Stomach smooth muscle (tissue), 2 donors: ENCODE results near the gene AICDA.

Experiments used
- H3K27ac ChIP-seq: one replicate; pipeline ENCODE4 v1.7.0; 2013; ENCODE audit warnings: mild to moderate bottlenecking, low read length, inconsistent platforms
- H3K27me3 ChIP-seq, 2 donors: one replicate each; pipeline ENCODE4 v1.7.0; 2013; ENCODE audit warnings: low read length in 2 of 2; ENCODE audit not compliant: insufficient read depth in 2 of 2, control insufficient read depth in 1 of 2
- H3K36me3 ChIP-seq, 2 donors: one replicate each; pipeline ENCODE4 v1.7.0; 2013; ENCODE audit warnings: low read length in 2 of 2; ENCODE audit not compliant: control insufficient read depth in 2 of 2, insufficient read depth in 2 of 2
- H3K4me1 ChIP-seq: one replicate; pipeline ENCODE4 v1.7.0; 2013; ENCODE audit warnings: low read length; ENCODE audit not compliant: control insufficient read depth, insufficient read depth
- H3K4me3 ChIP-seq, 2 donors: one replicate each; pipeline ENCODE4 v1.7.0; 2013; ENCODE audit warnings: low read length in 2 of 2
- H3K9ac ChIP-seq, 2 donors: one replicate each; pipeline ENCODE4 v1.7.0; 2013; ENCODE audit warnings: low read length in 2 of 2, mild to moderate bottlenecking in 1 of 2
- H3K9me3 ChIP-seq, 2 donors: one replicate each; pipeline ENCODE4 v1.7.0; 2013; ENCODE audit warnings: low read length in 2 of 2; ENCODE audit not compliant: control insufficient read depth in 2 of 2
- donor health status: healthy.
- donor health status: Pancreatic carcinoma.

Gene AICDA

DNA sequence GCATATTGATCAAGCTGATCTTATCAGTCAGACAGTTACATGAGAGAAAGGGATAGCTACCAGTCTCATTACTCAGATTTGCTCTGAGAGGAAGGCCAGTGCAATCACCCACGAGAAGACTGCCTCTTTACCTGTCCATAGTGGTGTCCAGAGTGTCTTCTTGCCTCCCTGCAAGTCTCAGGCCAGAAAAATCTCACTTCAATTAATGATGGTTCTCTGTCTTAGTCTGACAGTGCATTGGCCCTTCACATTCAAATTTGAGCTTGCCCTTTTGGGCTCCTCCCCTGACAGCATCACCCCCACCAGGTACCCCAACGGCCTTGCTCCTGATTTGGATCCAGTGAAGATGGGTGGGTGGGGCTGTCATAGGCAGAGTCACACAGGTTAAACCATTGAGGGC, at the start of gene AICDA:
AICDA (minus strand) TSS at position 231 of the 400 bp plus-strand sequence; CDS start at position 139, 92 bp downstream.
- H3K9me3 ChIP-seq = no peaks in the 10 kb centered on the region
- H3K27me3 ChIP-seq = no peaks in the 10 kb centered on the region
- H3K4me1 ChIP-seq = no peaks in the 10 kb centered on the region
- H3K36me3 ChIP-seq = no peaks in the 10 kb centered on the region
- H3K4me3 ChIP-seq = no peak within 1 kb of the TSS
- H3K9ac ChIP-seq = no peak within 1 kb of the TSS
- no peak within 1 kb of the TSS for H3K27ac ChIP-seq

DNA sequence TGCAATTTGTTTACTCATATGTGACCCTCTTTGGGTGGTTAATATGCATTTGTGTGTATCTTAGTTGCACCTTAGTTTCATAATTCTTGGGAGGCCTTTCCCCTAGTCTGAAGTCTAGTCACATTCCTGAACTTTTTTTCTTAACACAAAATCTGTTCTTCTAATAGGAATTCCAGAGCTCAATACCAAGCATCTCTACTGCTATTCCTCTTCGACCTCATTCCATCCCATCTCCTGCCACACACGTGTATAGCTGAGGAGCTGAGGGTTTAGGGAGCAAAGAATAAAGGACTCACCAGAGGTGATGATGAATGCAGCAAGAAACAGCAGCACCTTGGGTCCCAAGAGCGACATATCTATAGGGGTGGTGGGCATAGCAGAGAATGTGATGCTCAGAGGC, 49.1 kb upstream of the AICDA start:
- H3K9me3 ChIP-seq = no peaks in the 10 kb centered on the region
- H3K9ac ChIP-seq = no peak overlapping the region
- H3K4me1 ChIP-seq = no peaks in the 10 kb centered on the region
- no peaks in the 10 kb centered on the region for H3K27me3 ChIP-seq
- H3K36me3 ChIP-seq = no peaks in the 10 kb centered on the region
- H3K4me3 ChIP-seq = no peak overlapping the region
- no peak overlapping the region for H3K27ac ChIP-seq

DNA sequence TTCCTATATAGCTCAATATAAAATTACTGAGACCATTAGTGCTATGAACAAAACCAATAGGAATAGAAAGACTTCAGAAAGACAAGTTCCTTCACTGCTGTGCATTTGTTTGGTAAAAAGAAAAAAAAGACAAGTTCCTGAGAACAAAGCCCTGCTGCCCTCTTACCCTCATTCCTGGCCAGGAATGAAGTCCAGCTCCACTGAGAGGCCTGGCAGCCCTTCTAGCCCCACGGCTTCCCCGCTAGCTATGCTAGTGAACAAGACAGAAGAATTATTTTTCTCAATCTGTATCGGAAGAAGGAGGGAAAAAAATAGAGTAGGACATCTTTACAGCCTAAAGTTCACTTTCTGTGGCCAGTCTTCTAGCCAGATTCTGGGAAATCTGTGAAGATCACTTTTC, 48.4 kb upstream of the AICDA start:
- H3K4me1 ChIP-seq = no peaks in the 10 kb centered on the region
- no peak overlapping the region for H3K4me3 ChIP-seq
- H3K27ac ChIP-seq = no peak overlapping the region
- H3K27me3 ChIP-seq = no peaks in the 10 kb centered on the region
- H3K9me3 ChIP-seq = no peaks in the 10 kb centered on the region
- H3K36me3 ChIP-seq = no peaks in the 10 kb centered on the region
- no peak overlapping the region for H3K9ac ChIP-seq

DNA sequence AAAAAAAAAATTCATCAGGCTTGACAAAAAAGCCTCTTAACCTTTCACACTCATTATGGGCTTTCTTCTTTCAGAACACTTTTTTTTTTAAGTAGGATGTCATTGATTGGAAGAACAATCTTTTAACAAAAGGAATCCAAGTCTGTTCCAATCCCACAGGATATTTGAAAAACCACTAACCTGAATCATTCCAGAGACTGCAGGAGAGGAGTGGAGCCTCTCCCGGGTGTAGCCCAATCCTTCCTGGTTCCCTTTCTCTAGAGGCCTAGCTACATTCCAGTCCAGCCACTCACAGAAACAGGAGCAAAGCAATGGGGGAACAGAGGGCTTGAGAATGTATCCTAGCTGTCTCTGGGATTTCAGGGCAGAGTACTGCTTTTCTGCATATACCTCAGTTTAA, 45.7 kb upstream of the AICDA start:
- H3K36me3 ChIP-seq = no peaks in the 10 kb centered on the region
- H3K27ac ChIP-seq = no peak overlapping the region

DNA sequence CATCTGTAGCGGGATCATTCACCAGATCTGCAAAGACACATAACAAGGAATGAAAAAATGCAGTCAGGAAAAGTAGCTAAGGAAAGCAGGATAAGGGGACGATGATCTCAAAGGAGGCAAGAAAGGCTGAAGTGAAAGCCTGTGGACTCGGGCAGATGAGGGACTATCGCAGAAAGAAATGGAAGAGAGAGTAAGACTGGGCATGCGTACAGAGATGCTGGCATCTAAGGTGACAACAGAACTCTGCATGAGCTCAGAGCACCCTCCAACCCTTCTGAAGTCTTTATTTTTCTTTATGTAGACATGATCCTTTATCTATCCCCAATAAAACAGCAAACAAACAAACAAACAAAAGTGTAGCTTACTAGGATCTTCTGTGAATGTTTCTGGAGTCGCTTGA, 42.8 kb upstream of the AICDA start:
- Histone ChIP-seq H3K36me3 (no peaks in the 10 kb centered on the region), H3K27me3 (no peaks in the 10 kb centered on the region), H3K9ac (no peak overlapping the region), H3K4me3 (no peak overlapping the region), H3K27ac (no peak overlapping the region), H3K9me3 (no peaks in the 10 kb centered on the region), H3K4me1 (no peaks in the 10 kb centered on the region)

More for the DNA sequence above, 45.7 kb upstream of the AICDA start:
- H3K4me3 ChIP-seq = no peak overlapping the region
- no peaks in the 10 kb centered on the region for H3K27me3 ChIP-seq
- H3K4me1 ChIP-seq = no peaks in the 10 kb centered on the region
- no peaks in the 10 kb centered on the region for H3K9me3 ChIP-seq
- H3K9ac ChIP-seq = no peak overlapping the region

DNA sequence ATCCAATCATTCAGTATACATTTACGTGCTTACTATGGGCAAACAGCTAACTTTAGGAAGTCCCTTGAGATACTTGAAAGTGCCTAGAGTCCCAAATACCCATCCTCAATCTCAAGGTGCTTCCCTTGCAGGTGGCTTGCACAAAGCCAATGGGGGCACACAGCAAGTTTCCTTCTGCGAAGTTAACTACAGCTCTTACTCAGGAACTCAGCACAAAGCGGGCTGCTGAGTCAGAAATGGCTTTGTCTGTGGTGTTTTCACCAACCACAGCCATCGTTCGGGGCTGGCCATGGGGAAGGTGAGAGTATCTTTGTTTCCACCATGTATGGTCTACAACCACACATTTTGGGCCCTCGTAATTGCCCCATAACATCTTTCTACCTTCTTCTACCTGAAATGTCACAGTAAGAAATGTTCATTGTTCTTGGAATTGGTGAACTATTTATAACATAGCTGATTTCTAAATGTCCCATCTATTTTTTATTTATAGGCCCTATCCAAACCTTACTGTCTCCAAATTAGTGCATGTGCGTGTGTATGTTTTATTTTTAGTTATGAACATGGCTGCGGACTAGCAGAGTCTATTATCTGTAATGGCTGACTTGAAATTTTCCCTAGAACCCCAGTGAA, 36.0 kb upstream of the AICDA start:
- no peaks in the 10 kb centered on the region for H3K4me1 ChIP-seq
- H3K9me3 ChIP-seq = no peaks in the 10 kb centered on the region
- no peaks in the 10 kb centered on the region for H3K36me3 ChIP-seq
- no peak overlapping the region for H3K27ac ChIP-seq
- H3K4me3 ChIP-seq = no peak overlapping the region
- H3K9ac ChIP-seq = no peak overlapping the region
- H3K27me3 ChIP-seq = peaks cover 0 to 3% of the 10 kb centered on the region in 2 donors

DNA sequence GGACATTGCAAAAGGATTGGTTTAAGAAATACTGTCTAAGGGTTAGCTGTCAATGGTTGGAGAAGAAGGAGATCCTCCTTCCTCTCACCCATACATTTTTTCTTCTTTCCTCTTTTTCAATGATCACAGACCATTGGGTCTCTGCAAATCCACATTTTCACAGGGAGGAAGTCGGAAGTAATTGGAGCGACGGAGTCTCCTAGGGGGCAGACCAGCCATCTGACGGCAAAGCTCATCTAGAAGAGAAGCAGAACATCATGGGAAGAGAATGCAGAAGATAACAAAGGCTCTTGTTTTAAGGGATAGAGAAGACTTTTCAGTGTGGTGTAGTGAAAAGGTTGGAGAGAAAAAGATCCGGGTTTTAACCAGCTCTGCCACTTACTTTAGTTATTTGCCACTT, 35.3 kb upstream of the AICDA start:
- Histone ChIP-seq H3K9me3 (no peaks in the 10 kb centered on the region), H3K27me3 (peaks cover 0 to 3% of the 10 kb centered on the region in 2 donors), H3K36me3 (no peaks in the 10 kb centered on the region), H3K4me3 (no peak overlapping the region), H3K9ac (no peak overlapping the region), H3K4me1 (no peaks in the 10 kb centered on the region), H3K27ac (no peak overlapping the region)

DNA sequence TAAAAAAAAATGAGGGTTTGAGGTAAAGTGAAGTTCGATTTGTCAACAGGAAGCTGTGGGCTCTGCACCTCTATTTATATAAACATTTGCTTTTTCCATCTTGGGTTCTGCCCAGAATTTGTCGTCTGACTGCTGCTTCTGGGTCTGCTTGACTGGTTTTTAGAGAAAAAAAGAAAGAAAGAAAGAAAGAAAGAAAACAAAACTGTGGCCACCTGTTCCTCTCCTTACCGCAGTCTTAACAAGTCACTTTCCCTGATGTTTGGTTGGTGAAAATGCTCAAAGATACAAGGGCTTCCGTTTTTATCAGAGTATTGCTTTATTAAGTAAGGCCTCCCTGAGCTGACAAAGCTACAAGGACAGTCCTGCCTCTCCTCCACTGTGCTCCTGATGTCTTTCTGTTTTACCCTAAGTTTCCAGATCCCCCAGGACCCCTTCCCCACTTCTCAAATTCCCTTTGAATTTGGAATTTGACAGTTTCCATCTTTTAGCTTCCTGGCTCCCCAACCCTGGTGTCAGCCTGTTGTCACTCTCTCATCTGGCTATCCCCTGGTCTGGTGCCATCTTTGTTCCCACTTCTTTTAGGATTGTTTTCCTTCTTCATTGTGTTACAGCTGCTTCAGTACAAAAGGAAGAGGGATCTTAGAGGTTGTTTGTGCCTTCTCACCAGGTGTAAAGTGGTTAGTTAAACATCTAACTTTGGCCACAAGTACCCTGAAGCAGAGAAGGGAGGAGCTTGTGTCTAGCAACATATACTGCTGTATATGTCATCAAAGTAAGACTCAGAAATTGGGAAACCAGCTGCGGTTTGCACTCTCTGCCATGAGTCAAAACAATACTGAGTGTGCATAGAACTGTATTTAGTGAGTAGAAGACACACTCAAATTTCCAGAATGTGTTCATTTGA, 31.9 kb upstream of the AICDA start:
- Histone ChIP-seq H3K36me3 (no peaks in the 10 kb centered on the region), H3K9me3 (no peaks in the 10 kb centered on the region), H3K4me3 (no peak overlapping the region)

DNA sequence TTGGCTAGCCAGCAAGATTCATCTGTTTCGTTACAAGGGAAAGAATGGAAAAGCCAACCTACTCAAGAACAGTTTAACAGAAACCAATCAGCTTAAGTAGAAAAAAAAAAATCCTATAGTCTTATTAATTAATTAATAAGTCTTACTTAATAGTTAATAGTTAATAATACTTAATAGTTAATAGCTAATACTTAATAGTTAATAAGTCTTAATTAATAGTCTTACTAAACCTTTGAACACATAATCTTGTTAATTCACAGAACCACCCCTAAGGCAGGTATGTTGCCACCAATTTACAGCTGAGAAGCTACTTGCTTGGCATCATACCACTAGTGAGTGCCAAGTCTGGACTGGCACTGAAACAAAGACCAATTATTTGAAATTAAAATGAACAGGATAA, 30.1 kb upstream of the AICDA start:
- no peak overlapping the region for H3K4me3 ChIP-seq
- H3K27ac ChIP-seq = no peak overlapping the region
- H3K36me3 ChIP-seq = no peaks in the 10 kb centered on the region
- H3K9me3 ChIP-seq = no peaks in the 10 kb centered on the region
- H3K4me1 ChIP-seq = no peaks in the 10 kb centered on the region
- no peak overlapping the region for H3K9ac ChIP-seq
- no peaks in the 10 kb centered on the region for H3K27me3 ChIP-seq

More for the DNA sequence above, 31.9 kb upstream of the AICDA start:
- Histone ChIP-seq H3K9ac (no peak overlapping the region), H3K27ac (no peak overlapping the region), H3K27me3 (peaks cover 0 to 3% of the 10 kb centered on the region in 2 donors), H3K4me1 (no peaks in the 10 kb centered on the region)

DNA sequence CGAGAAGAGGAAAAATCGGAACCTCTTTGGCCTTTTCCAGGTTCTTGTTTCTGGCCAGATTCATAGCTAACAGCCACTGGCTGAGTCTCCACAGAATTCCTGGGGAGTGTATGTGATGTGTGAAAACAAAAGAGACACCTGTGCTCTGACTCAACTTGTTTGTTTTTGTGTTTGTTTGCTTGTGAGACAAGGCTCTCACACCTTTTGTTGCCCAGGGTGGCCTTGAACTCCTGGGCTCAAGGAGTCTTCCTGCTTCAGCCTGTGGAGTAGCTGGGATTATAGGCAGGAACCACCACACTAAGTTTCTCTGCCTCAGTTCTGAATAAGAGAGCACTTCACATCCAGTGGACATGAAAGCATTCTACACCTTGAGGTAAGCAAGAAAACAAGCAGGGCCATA, 27.3 kb upstream of the AICDA start:
- Histone ChIP-seq H3K4me3 (no peak overlapping the region), H3K9ac (no peak overlapping the region), H3K27ac (no peak overlapping the region), H3K4me1 (no peaks in the 10 kb centered on the region), H3K27me3 (peaks cover 0 to 2% of the 10 kb centered on the region in 2 donors), H3K36me3 (no peaks in the 10 kb centered on the region), H3K9me3 (no peaks in the 10 kb centered on the region)

DNA sequence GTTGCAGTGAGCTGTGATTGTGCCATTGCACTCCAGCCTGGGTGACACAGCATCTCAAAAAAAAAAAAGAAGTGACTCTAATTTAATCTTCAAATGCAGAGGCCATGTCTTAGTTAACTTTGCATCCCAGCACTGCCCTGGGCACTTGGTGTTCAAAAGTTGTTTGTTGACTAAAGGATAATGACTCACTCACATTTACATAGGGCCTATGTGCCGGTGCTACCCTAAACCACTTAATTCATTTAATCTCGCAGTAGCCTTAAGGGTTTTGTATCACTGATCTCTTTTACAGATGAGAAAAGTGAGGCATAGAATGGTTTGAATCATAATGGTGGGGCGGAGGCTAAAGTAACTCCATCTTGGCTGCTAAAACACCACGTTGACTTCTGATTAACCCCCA, 26.3 kb upstream of the AICDA start:
- H3K9me3 ChIP-seq = no peaks in the 10 kb centered on the region
- H3K9ac ChIP-seq = no peak overlapping the region
- H3K27ac ChIP-seq = no peak overlapping the region

More for the DNA sequence above, 26.3 kb upstream of the AICDA start:
- no peak overlapping the region for H3K4me3 ChIP-seq
- H3K27me3 ChIP-seq = peaks cover 0 to 2% of the 10 kb centered on the region in 2 donors
- H3K36me3 ChIP-seq = no peaks in the 10 kb centered on the region
- H3K4me1 ChIP-seq = no peaks in the 10 kb centered on the region
